IPS DF 6.9 (cell line): Measurements from ENCODE around the gene EMC9.

Experiments
- DNase-seq: peaks from one replicate; pipeline ENCODE4 v3.0.0-alpha.2; 2013; ENCODE audit warnings: low read depth, low spot score
- H3K27ac ChIP-seq: one replicate; pipeline ENCODE4 v1.5.1; 2013; ENCODE audit warnings: low read length, control low read depth
- H3K27me3 ChIP-seq: 2 replicates; pipeline ENCODE4 v1.6.1; 2013; ENCODE audit warnings: mild to moderate bottlenecking, low read length; ENCODE audit not compliant: control insufficient read depth, insufficient read depth
- H3K36me3 ChIP-seq: 2 replicates; pipeline ENCODE4 v1.6.1; 2013; ENCODE audit warnings: low read length; ENCODE audit not compliant: control insufficient read depth, insufficient read depth
- H3K4me1 ChIP-seq: 2 replicates; pipeline ENCODE4 v1.6.1; 2013; ENCODE audit warnings: low read length; ENCODE audit not compliant: control insufficient read depth, insufficient read depth
- H3K4me3 ChIP-seq: 2 replicates; pipeline ENCODE4 v1.5.1; 2013; ENCODE audit warnings: mild to moderate bottlenecking, low read length
- H3K9me3 ChIP-seq: 2 replicates; pipeline ENCODE4 v1.6.1; 2013; ENCODE audit warnings: low read length, inconsistent platforms; ENCODE audit not compliant: control insufficient read depth, insufficient read depth
- WGBS: extraction: QIAGEN DNeasy Blood & Tissue Kit; methylation state at CpG from one replicate; pipeline ENCODE4 v1.1.7; 2013; ENCODE audit warnings: mixed read lengths, missing lambda C conversion rate; ENCODE audit not compliant: insufficient read length, insufficient coverage; 5-methylcytosine and 5-hydroxymethylcytosine counted together

The EMC9 gene

DNA sequence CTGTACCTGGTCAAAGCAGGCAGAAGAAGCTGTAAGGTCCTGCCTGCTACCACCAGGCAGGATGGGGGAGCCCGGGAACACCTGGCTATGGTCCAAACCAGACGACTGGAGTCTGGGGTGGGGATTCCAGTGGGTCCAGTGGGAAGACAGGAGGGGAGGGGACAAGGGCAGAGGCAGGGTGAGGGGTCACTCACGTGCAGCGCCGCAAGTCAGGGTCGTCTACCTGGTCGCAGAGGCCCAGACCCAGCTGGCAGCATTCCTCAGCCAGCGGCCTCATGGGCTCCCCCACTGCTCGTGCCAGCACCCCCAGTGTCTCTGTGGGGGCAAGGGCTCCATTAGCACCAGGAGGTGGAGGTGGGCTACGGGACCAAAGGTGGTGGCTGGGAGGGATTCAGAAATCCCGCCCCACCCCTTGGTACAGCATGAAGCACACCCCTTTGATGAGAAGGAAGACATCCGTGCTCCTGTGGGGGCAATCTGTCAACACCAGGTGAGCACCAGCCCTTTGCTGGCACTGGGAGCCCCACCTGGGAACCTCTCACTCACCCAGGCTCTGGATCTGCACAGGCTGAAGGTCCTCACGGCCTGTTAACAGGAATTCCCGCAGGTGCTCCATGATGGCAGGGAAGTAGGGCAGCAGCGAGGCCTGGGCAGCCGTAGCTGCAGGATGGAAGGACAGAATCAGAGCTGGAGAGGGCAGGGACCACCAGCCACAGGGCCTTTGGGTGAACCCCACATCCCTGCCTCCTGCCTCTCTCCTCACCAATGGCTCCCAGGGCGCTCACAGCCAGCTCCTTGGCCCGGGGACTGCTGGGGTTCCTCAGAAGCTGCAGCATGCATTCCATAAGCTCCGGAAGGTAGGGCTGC is 42.9 kb upstream of the EMC9 start:
- no peak for DNase-seq
- Histone ChIP-seq H3K4me1 (no peaks in the 10 kb centered on the region), H3K4me3 (no peak overlapping the region), H3K27me3 (no peaks in the 10 kb centered on the region), H3K36me3 (peaks cover 58% of the 10 kb centered on the region), H3K9me3 (no peaks in the 10 kb centered on the region), H3K27ac (no peak overlapping the region)
- no CpG with 5 or more reads among the region's 19 CpGs for WGBS

DNA sequence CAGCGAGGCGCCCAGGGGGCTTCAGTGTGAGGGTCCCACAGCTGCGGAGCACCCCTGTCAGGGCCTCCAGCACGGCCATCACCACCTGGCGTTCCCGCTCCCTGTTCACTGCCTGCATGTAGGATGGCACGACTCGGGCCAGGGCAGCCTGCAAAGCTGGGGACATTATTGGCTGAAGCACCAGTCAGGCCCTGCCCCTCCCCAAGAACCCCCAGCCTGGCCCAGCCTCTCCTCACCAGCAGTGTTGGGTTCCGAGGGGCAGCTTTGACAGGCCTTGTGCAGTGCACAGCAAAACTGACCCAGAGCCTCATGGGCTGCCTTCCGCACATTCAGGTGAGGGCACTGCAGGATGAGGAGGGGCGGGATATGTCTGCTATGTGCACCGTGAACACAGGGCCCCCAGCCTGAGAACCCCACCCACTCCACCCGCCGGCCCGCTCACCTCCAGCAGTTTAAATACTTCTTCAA is 41.7 kb upstream of the EMC9 start:
- no peak overlapping the region for H3K27ac ChIP-seq
- no CpG with 5 or more reads among the region's 15 CpGs for WGBS
- DNase-seq: no peak
- no peaks in the 10 kb centered on the region for H3K4me1 ChIP-seq
- peaks cover 64% of the 10 kb centered on the region for H3K36me3 ChIP-seq
- H3K4me3 ChIP-seq: no peak overlapping the region
- no peaks in the 10 kb centered on the region for H3K9me3 ChIP-seq
- no peaks in the 10 kb centered on the region for H3K27me3 ChIP-seq

DNA sequence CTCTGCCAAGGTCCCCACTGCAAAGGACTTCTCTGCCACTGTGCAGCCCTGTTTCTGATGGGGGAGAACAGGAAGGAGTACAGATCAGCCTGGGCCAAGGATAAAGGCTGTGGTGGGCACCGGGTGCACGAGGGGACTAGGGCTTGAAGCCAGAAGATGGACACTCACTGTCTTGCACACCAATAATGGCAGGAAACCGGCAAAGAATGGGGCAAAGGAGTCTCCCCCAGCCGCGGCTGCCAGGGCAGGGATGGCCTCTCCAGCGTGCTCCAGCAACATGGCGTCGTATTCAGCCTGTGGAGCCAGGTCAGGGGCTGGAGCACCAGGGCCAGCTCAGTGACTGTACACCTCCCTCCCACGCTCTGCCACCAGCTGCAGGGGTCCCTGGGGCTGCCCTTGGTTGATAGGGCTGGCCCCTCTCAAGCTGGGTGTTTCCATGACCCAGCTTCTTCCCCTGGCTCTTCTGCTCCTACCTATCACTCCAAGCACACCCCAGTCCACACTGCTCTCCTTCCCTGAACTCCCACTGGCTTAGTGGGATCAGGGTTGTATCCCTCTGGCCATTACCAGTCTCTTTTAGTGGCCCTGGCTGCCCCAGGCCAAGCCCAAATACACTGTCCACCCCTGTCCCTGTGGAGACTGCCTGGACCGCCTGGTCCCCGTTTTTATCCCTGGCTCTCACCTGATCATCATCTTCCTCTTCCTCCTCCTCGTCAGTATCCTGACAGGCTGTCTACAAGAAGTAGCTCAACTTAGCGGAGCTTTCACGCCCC is 40.9 kb upstream of the EMC9 start:
- Histone ChIP-seq H3K36me3 (peaks cover 67% of the 10 kb centered on the region), H3K4me3 (no peak overlapping the region), H3K27ac (no peak overlapping the region), H3K27me3 (no peaks in the 10 kb centered on the region), H3K9me3 (no peaks in the 10 kb centered on the region), H3K4me1 (no peaks in the 10 kb centered on the region)
- no peak for DNase-seq
- WGBS: no CpG with 5 or more reads among the region's 14 CpGs

DNA sequence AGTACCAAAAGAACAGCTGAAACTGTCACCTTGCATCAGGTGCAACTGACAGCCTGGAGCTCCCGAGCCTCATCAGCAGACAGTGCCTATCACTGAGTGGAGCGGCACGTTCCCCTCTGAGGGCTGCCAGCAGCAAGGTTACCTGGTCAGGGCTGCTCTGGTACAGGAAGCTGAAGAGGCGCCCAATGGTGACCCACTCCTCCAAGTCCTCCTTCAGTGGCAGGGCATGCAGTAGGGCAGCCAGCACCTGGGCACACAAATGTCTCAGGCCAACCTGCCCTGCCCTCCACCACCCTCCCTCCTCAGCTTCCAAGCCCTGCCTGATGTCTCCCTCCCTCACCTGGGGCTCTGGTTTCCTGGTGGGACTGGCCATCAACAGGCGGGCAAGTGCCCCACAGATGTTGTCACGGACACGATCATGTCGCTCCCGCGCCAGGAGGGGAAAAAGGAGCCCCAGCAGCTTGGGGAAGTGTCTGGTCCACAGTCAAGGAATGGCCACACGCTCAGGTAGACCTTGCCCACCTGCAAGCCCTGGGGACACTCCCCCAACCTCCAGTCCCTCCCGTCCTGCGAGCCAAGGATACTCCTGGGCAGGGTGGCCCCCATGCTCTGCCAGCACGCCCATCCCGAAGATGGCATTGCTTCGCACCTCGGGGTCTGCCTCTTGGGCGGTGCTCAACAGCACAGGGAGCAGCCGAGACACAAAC is 40.1 kb upstream of the EMC9 start:
- Histone ChIP-seq H3K9me3 (no peaks in the 10 kb centered on the region), H3K27ac (no peak overlapping the region), H3K4me3 (no peak overlapping the region), H3K4me1 (no peaks in the 10 kb centered on the region), H3K36me3 (peaks cover 67% of the 10 kb centered on the region), H3K27me3 (no peaks in the 10 kb centered on the region)
- no peak for DNase-seq
- no CpG with 5 or more reads among the region's 19 CpGs for WGBS

DNA sequence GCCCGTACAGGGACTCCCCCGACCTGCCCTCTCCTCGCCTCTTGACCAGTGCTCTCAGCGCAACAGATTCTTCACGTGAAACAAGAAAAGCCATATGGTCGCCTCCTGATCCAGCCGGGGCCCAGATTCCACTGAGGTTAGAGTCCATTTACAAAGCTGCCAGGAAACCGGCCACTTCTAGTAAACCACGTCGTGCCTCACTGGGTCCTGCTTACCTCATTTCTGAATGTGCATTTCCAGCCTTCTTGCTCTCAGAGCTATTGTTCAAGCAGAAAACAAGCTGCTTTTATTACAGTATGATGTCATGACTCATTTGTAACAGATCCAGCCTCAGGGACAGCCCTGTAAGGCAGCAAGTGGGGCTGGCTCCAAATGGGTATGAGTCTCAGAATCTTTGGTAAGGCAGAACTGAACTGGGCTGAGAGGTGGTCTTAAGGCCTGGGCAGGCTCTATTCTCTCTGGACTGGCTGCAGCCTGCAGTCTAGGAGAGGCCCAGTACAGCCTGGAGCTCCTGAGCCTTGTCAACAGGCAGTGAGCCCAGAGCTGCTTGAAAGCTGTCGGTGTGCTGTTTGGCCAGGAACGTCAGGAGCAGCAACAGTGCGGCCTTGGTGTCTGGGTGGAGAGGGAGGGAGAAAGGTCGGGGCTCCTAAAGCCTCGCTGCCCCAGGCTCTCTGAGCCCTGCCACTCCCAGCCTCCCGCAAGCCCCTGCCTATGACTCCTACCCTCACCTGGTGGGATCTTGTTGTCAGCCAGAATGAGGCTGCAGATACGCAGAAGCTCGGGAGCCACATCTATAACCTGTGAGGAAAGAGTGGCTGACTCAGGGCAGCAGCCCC is 38.8 kb upstream of the EMC9 start:
- H3K27me3 ChIP-seq: no peaks in the 10 kb centered on the region
- no peaks in the 10 kb centered on the region for H3K9me3 ChIP-seq
- no peak for DNase-seq
- H3K4me1 ChIP-seq: no peaks in the 10 kb centered on the region
- no peak overlapping the region for H3K4me3 ChIP-seq
- WGBS: no CpG with 5 or more reads among the region's 18 CpGs
- peaks cover 57% of the 10 kb centered on the region for H3K36me3 ChIP-seq
- H3K27ac ChIP-seq: no peak overlapping the region

DNA sequence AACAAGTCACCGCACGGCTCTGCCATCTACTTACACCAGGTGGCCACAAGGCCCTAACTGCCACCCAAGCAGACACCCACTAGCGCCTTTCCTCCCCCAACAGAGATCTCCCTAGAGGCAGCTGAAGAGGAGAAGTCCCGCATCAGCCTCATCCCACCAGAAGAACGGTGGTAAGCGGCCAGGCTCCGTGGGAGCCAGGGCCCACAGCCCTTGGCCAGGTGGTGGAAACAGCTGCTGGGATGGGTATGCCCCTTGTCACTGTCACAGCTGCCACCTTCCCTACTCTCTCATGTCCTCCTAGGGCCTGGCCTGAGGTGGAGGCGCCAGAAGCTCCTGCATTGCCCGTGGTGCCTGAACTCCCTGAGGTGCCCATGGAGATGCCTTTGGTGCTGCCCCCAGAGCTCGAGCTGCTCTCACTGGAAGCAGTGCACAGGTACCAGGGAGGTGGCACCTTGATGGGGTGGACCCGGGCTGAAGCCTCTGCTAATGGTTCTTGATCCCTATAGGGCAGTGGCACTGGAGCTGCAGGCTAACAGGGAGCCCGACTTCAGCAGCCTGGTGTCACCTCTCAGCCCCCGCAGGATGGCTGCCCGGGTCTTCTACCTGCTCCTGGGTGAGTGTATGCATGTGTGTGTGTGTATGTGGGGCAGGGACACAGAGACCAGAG is 38.0 kb upstream of the EMC9 start:
- Histone ChIP-seq H3K4me3 (no peak overlapping the region), H3K27ac (no peak overlapping the region), H3K4me1 (no peaks in the 10 kb centered on the region), H3K9me3 (no peaks in the 10 kb centered on the region), H3K27me3 (no peaks in the 10 kb centered on the region), H3K36me3 (peaks cover 50% of the 10 kb centered on the region)
- no peak for DNase-seq
- WGBS: no CpG with 5 or more reads among the region's 14 CpGs

GRCh38 chr14:24178399-24179178 is 37.2 kb upstream of the EMC9 start:
- Histone ChIP-seq H3K9me3 (no peaks in the 10 kb centered on the region), H3K36me3 (peaks cover 42% of the 10 kb centered on the region)
- WGBS: no CpG with 5 or more reads among the region's 12 CpGs

GRCh38 chr14:24177891-24178290 is 36.5 kb upstream of the EMC9 start:
- no peak for DNase-seq
- H3K36me3 ChIP-seq: peaks cover 42% of the 10 kb centered on the region
- H3K27ac ChIP-seq: no peak overlapping the region
- no CpG with 5 or more reads among the region's 14 CpGs for WGBS
- H3K4me3 ChIP-seq: no peak overlapping the region
- H3K4me1 ChIP-seq: no peaks in the 10 kb centered on the region
- H3K9me3 ChIP-seq: no peaks in the 10 kb centered on the region
- H3K27me3 ChIP-seq: no peaks in the 10 kb centered on the region

More at GRCh38 chr14:24178399-24179178, 37.2 kb upstream of the EMC9 start:
- Histone ChIP-seq H3K4me1 (no peaks in the 10 kb centered on the region), H3K27me3 (no peaks in the 10 kb centered on the region), H3K4me3 (no peak overlapping the region), H3K27ac (no peak overlapping the region)
- DNase-seq: no peak
